Body of pancreas (tissue), 4 donors: ENCODE data around the gene IL6ST. TPM values are rescaled to one million over a fixed set of nuclear protein-coding genes. Genes with fewer than 3 reads are reported as not detected.

Experiments used
- ATAC-seq: fragments of 150-250 bp; one replicate; pipeline ENCODE4 v1.9.1; 2016
- DNase-seq, 4 donors: peaks; one replicate each; pipeline ENCODE4 v3.0.0-alpha.2; 2019
- H3K27ac ChIP-seq, 4 donors: fragments of 200-600 bp; sonication (generic); 1 replicate in 3 of 4; 2 replicates in 1 of 4; pipeline versions ENCODE4 v1.5.1 to v1.6.1; 2016 to 2019; ENCODE audit warnings: mild to moderate bottlenecking in 1 of 4, mixed read lengths in 1 of 4, moderate library complexity in 1 of 4
- H3K27me3 ChIP-seq, 2 donors: fragments of 200-600 bp; sonication (generic); one replicate each; pipeline ENCODE4 v1.6.0; 2016; ENCODE audit warnings: mild to moderate bottlenecking in 1 of 2
- H3K36me3 ChIP-seq, 2 donors: fragments of 200-600 bp; sonication (generic); replicated peaks in 1 of 2; 2 replicates each; pipeline ENCODE4 v1.5.1; 2016; ENCODE audit warnings: low read depth in 2 of 2; ENCODE audit not compliant: insufficient read depth in 1 of 2
- H3K4me1 ChIP-seq: fragments of 200-600 bp; sonication (generic); one replicate; pipeline ENCODE4 v1.6.0; 2016
- H3K4me3 ChIP-seq, 2 donors: fragments of 200-600 bp; sonication (generic); 1 replicate in 1 of 2; 2 replicates in 1 of 2; pipeline ENCODE4 v1.5.1; 2016 to 2019
- H3K9me3 ChIP-seq, 3 donors: fragments of 200-600 bp; sonication (generic); 1 replicate in 2 of 3; 2 replicates in 1 of 3; pipeline ENCODE4 v1.5.1; 2016
- POLR2A ChIP-seq, 3 donors: fragments of 450-650 bp; IDR thresholded peaks; one replicate each; pipeline ENCODE4 v1.6.1; 2016; ENCODE audit warnings: antibody characterized with exemption in 3 of 3, mild to moderate bottlenecking in 2 of 3
- WGBS, 2 donors: methylation state at CpG; one replicate each; pipeline ENCODE4 v1.1.5; 2017; 5-methylcytosine and 5-hydroxymethylcytosine counted together
- intact Hi-C: fragments of 100-400 bp; cut with DNase I; formaldehyde crosslinking; loops from one replicate; pipeline ENCODE4 v1.15.1; 2023
- total RNA-seq, 2 donors: library from RNA; depleted of rRNA; stranded (reverse); fragments of >200 nt; gene quantifications; one replicate each; pipeline ENCODE4 v1.1.0, GENCODE V29; 2016
- TF ChIP-seq, protein P1 (sequence below), 7 experiments: fragments of 450-650 bp in 4 of 7; fragments of 200-600 bp in 3 of 7; sonication (generic) in 3 of 7; IDR thresholded peaks; one replicate each; pipeline ENCODE4 v1.5.1; 2016 to 2019; ENCODE audit warnings: antibody characterized with exemption in 7 of 7

The IL6ST gene
- total RNA-seq, 2 donors from 2014 or later, result 48.1 to 82.5 TPM

- intact Hi-C loops, result no loop called here
- H3K27ac ChIP-seq, result no peak overlapping the region
- TF ChIP-seq, protein P1, sequence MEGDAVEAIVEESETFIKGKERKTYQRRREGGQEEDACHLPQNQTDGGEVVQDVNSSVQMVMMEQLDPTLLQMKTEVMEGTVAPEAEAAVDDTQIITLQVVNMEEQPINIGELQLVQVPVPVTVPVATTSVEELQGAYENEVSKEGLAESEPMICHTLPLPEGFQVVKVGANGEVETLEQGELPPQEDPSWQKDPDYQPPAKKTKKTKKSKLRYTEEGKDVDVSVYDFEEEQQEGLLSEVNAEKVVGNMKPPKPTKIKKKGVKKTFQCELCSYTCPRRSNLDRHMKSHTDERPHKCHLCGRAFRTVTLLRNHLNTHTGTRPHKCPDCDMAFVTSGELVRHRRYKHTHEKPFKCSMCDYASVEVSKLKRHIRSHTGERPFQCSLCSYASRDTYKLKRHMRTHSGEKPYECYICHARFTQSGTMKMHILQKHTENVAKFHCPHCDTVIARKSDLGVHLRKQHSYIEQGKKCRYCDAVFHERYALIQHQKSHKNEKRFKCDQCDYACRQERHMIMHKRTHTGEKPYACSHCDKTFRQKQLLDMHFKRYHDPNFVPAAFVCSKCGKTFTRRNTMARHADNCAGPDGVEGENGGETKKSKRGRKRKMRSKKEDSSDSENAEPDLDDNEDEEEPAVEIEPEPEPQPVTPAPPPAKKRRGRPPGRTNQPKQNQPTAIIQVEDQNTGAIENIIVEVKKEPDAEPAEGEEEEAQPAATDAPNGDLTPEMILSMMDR (IDR thresholded peaks at IDR 0.05), result no peak
- TF ChIP-seq POLR2A (IDR thresholded peaks at IDR 0.05), result no peak
- no peaks in the 10 kb centered on the region for H3K4me1 ChIP-seq
- no peaks in the 10 kb centered on the region for H3K36me3 ChIP-seq
- H3K9me3 ChIP-seq, result no peaks in the 10 kb centered on the region
- no peak overlapping the region for H3K4me3 ChIP-seq
- 85 to 89% methylated on average over 5 of the region's 5 CpGs for WGBS, 2 donors
- H3K27me3 ChIP-seq, result no peaks in the 10 kb centered on the region
- DNase-seq (no peak), ATAC-seq (no peak)
Measured at GRCh38 chr5:55926476-55926875, 68.3 kb downstream of the IL6ST start.

- Histone ChIP-seq H3K4me3 (no peak overlapping the region), H3K36me3 (no peaks in the 10 kb centered on the region), H3K27me3 (no peaks in the 10 kb centered on the region), H3K27ac (no peak overlapping the region), H3K4me1 (no peaks in the 10 kb centered on the region), H3K9me3 (no peaks in the 10 kb centered on the region)
- ATAC-seq (no peak), DNase-seq (no peak)
- intact Hi-C loops, result no loop called here
- WGBS, 2 donors, result 55 to 71% methylated on average over 5 of the region's 5 CpGs
- TF ChIP-seq, protein P1 (IDR thresholded peaks at IDR 0.05), result no peak
- TF ChIP-seq POLR2A (IDR thresholded peaks at IDR 0.05), result no peak
Measured at GRCh38 chr5:55925712-55926111, 69.1 kb downstream of the IL6ST start.

GRCh38 chr5:55925181-55925580, 69.6 kb downstream of the IL6ST start:
- TF ChIP-seq, protein P1 (IDR thresholded peaks at IDR 0.05), result no peak
- no peak for TF ChIP-seq POLR2A (IDR thresholded peaks at IDR 0.05)
- Histone ChIP-seq H3K9me3 (no peaks in the 10 kb centered on the region), H3K4me1 (no peaks in the 10 kb centered on the region), H3K27ac (no peak overlapping the region), H3K4me3 (no peak overlapping the region), H3K27me3 (no peaks in the 10 kb centered on the region), H3K36me3 (no peaks in the 10 kb centered on the region)
- ATAC-seq (no peak), DNase-seq (no peak)
- 86 to 90% methylated on average over 3 of the region's 3 CpGs for WGBS, 2 donors
- intact Hi-C loops, result no loop called here

DNA sequence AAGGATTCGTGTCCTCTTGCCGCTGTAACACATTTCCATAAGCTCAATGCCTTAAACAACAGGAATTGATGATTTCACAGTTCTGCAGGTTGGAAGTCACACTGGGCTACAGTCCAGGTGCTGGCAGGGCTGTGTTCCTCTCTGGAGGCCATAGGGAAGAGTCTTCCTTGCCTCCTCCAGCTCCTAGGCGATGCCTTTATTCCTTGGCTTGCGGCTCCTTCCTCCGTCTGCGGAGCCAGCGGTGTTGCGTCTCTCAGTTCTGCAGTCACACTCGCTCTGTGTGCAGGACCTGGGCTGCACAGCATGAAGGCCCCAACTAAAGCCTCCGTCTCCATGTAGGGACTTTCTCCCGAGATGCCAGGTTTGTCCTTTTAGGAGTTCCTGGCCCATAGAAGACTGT, 70.0 kb downstream of the IL6ST start:
- Histone ChIP-seq H3K27ac (no peak overlapping the region), H3K4me3 (no peak overlapping the region), H3K36me3 (no peaks in the 10 kb centered on the region), H3K27me3 (no peaks in the 10 kb centered on the region), H3K9me3 (no peaks in the 10 kb centered on the region), H3K4me1 (no peaks in the 10 kb centered on the region)
- WGBS, 2 donors, result 81 to 90% methylated on average over 10 to 11 of the region's 11 CpGs
- TF ChIP-seq POLR2A (IDR thresholded peaks at IDR 0.05), result no peak
- TF ChIP-seq, protein P1 (IDR thresholded peaks at IDR 0.05), result no peak
- no peak for ATAC-seq
- intact Hi-C loops, result no loop called here
- no peak for DNase-seq

- Histone ChIP-seq H3K27me3 (no peaks in the 10 kb centered on the region), H3K9me3 (no peaks in the 10 kb centered on the region), H3K4me1 (no peaks in the 10 kb centered on the region), H3K27ac (no peak overlapping the region), H3K36me3 (no peaks in the 10 kb centered on the region), H3K4me3 (no peak overlapping the region)
- intact Hi-C loops, result no loop called here
- no peak for DNase-seq
- TF ChIP-seq POLR2A (IDR thresholded peaks at IDR 0.05), result no peak
- TF ChIP-seq, protein P1 (IDR thresholded peaks at IDR 0.05), result no peak
- 83 to 87% methylated on average over 9 of the region's 9 CpGs for WGBS, 2 donors
- ATAC-seq, result no peak
Measured at GRCh38 chr5:55923865-55924500, 70.8 kb downstream of the IL6ST start.
